Suprapubic skin (tissue), 3 donors: Measurements from ENCODE around the gene CD86.

Source experiments
- CTCF ChIP-seq, 2 donors: fragments of 200-600 bp in 1 of 2; fragments of 450-650 bp in 1 of 2; sonication (generic) in 1 of 2; IDR thresholded peaks; one replicate each; pipeline ENCODE4 v1.5.1; 2016 to 2019; ENCODE audit warnings: antibody characterized with exemption in 2 of 2, mild to moderate bottlenecking in 1 of 2, moderate library complexity in 1 of 2
- POLR2A ChIP-seq, 2 donors: fragments of 450-650 bp; IDR thresholded peaks; one replicate each; pipeline ENCODE4 v1.6.1; 2017; ENCODE audit warnings: antibody characterized with exemption in 2 of 2, mild to moderate bottlenecking in 2 of 2, moderate library complexity in 2 of 2

GRCh38 chr3:122011396-122011795 is 43.8 kb upstream of the CD86 start:
- TF ChIP-seq CTCF (IDR thresholded peaks at IDR 0.05) = no peak
- TF ChIP-seq POLR2A (IDR thresholded peaks at IDR 0.05) = no peak
